Measurements from ENCODE around the gene ALDH1A3.

- TF ChIP-seq CTCF (conservative IDR thresholded peaks at IDR 0.05 in 1 of 2, IDR thresholded peaks at IDR 0.05 in 1 of 2; ENCODE audit: extremely low read depth in 1 of 2, insufficient read depth in 1 of 2, low read depth in 1 of 2, low read length in 2 of 2): no peak
- TF ChIP-seq EZH2 (IDR thresholded peaks at IDR 0.05; ENCODE audit: borderline replicate concordance, low read length): no peak
Measured at GRCh38 chr15:100937171-100937570, 57.5 kb downstream of the ALDH1A3 start.
